Heart left ventricle (tissue), 16 donors: ENCODE measurements around the gene PTGIS. TPM values are rescaled to one million over a fixed set of nuclear protein-coding genes. Genes with fewer than 3 reads are reported as not detected.
A peak's percentile ranks its signal among the peaks of the same experiment; 100 is the strongest.

Experiments
- ATAC-seq, 4 donors: fragments of 200-7000 bp; cut with Tn5 transposase; one replicate each; pipeline ENCODE4 v1.9.1; 2020 to 2022; ENCODE audit warnings: moderate library complexity in 4 of 4, mild to moderate bottlenecking in 3 of 4, moderate number of reproducible peaks in 1 of 4
- DNase-seq, 5 donors: peaks; one replicate each; pipeline ENCODE4 v3.0.0-alpha.2; 2020
- H3K27ac ChIP-seq, 12 donors: fragments of 200-600 bp; sonication (generic) in 4 of 12; one replicate each; pipeline versions ENCODE4 v1.5.0 to v1.8.0; 2016 to 2022; ENCODE audit warnings: mild to moderate bottlenecking in 2 of 12
- H3K27me3 ChIP-seq, 9 donors: fragments of 200-600 bp; sonication (generic) in 2 of 9; one replicate each; pipeline versions ENCODE4 v1.5.1 to v1.8.0; 2016 to 2022; ENCODE audit warnings: mild to moderate bottlenecking in 3 of 9
- H3K36me3 ChIP-seq, 9 donors: fragments of 200-600 bp; sonication (generic) in 2 of 9; one replicate each; pipeline versions ENCODE4 v1.5.0 to v1.8.0; 2018 to 2022; ENCODE audit warnings: mild to moderate bottlenecking in 2 of 9
- H3K4me1 ChIP-seq, 12 donors: fragments of 200-600 bp; sonication (generic) in 4 of 12; one replicate each; pipeline versions ENCODE4 v1.5.0 to v1.8.0; 2016 to 2022; ENCODE audit warnings: mild to moderate bottlenecking in 3 of 12
- H3K4me3 ChIP-seq, 12 donors: fragments of 200-600 bp; sonication (generic) in 4 of 12; one replicate each; pipeline versions ENCODE4 v1.5.0 to v1.8.0; 2017 to 2022; ENCODE audit warnings: mild to moderate bottlenecking in 9 of 12, moderate library complexity in 4 of 12
- H3K9me3 ChIP-seq, 12 donors: fragments of 200-600 bp; sonication (generic) in 4 of 12; one replicate each; pipeline versions ENCODE4 v1.5.0 to v1.8.0; 2016 to 2022; ENCODE audit warnings: mild to moderate bottlenecking in 1 of 12
- CTCF ChIP-seq, 12 donors: fragments of 200-600 bp; sonication (generic) in 4 of 12; IDR thresholded peaks; one replicate each; pipeline versions ENCODE4 v1.5.0 to v1.8.0; 2018 to 2022; ENCODE audit warnings: antibody characterized with exemption in 12 of 12, mild to moderate bottlenecking in 5 of 12
- POLR2A ChIP-seq, 2 donors: fragments of 450-650 bp; IDR thresholded peaks; one replicate each; pipeline ENCODE4 v1.6.1; 2017; ENCODE audit warnings: antibody characterized with exemption in 2 of 2, mild to moderate bottlenecking in 2 of 2, moderate library complexity in 2 of 2
- WGBS, 4 donors: extraction: QIAGEN DNeasy Blood & Tissue Kit in 2 of 4; methylation state at CpG; one replicate each; pipeline versions ENCODE4 v1.1.5 to v1.1.7; 2013 to 2018; 5-methylcytosine and 5-hydroxymethylcytosine counted together
- intact Hi-C, 10 donors: fragments of 100-400 bp; cut with DNase I; formaldehyde crosslinking; loops; one replicate each; pipeline versions ENCODE4 v1.11.1 to v1.14.2; 2022
- polyA plus RNA-seq, 2 donors: library from polyadenylated mRNA; stranded (reverse); fragments of 200-250 nt; gene quantifications; one replicate each; pipeline ENCODE4 v1.2.3, GENCODE V29; 2013
- total RNA-seq, 9 donors: library from RNA; depleted of rRNA in 2 of 9; stranded (reverse); fragments of >200 nt in 2 of 9; fragmentation: NEBNext Ultra II Directional in 3 of 9; extraction: Animal tissue kit (Norgen Biotek cat#: 25700) in 3 of 9; gene quantifications; one replicate each; pipeline versions ENCODE4 v1.1.0 to v1.2.4, GENCODE V29; 2016 to 2023
- donor health status: ischemic (EF 13 %, LVEDD 7.1; RV severe dilation, severe dysfunction).
- donor health status: healthy with polysubstance abuse.
- donor health status: DM: no; HTN: yes; CAD: no.
- donor health status: DM: no; HTN: no; CAD: no.
- donor health status: ischemic (EF 25% LVEDD 6.9; RV normal size, moderate dysfunction).
- donor health status: ischemic (EF 25% LVEDD 5.7; RV mildly dilated, moderate dysfunction).
- donor health status: healthy.
- donor health status: DM: yes; HTN: yes; CAD: no.
- donor health status: ischemic (EF 35%, LVEDD 5.7; RV mildly dilated, moderate dysfunction).
- donor health status: nonischemic (EF 11% LVEDD 7.7; RV severe dilation, severe dysfunction).
- donor health status: DM: yes; HTN: yes; CAD: no.
- donor health status: PGD.
- donor health status: ischemic (EF 29% LVEDD 5.4; RV normal size, mild dysfunction).
- donor health status: nonischemic (EF 23%, LVEDD 6.1; RV moderate dilation, normal function).

PTGIS gene
- total and polyA plus RNA-seq, 11 donors, result 5.3 to 95.2 (median 20.1) TPM

GRCh38 chr20:49549801-49550551 is 18.0 kb downstream of the PTGIS start:
- ATAC-seq (no peak), DNase-seq (no peak)
- H3K27ac ChIP-seq, result no peak overlapping the region
- no peak overlapping the region for H3K4me3 ChIP-seq
- WGBS, 4 donors, result 74 to 86% (median 80%) methylated on average over 8 of the region's 8 CpGs
- peaks cover 0 to 50% (median 6%) of the 10 kb centered on the region in 9 donors for H3K36me3 ChIP-seq
- H3K9me3 ChIP-seq, result peaks cover 0 to 6% (median 0%) of the 10 kb centered on the region in 12 donors
- no peaks in the 10 kb centered on the region for H3K27me3 ChIP-seq
- H3K4me1 ChIP-seq, result peaks cover 0 to 29% (median 10%) of the 10 kb centered on the region in 12 donors
- TF ChIP-seq POLR2A (IDR thresholded peaks at IDR 0.05) (no peak), CTCF (IDR thresholded peaks at IDR 0.05) (no peak)
- intact Hi-C loops, result loop anchor here in 8 of 10 donors (2.0 to 10.0 kb wide), 4 partner anchors 47 to 375 kb away; no protein-coding TSS in a partner anchor

GRCh38 chr20:49548371-49548947 is 19.5 kb downstream of the PTGIS start:
- Histone ChIP-seq H3K9me3 (peaks cover 0 to 6% (median 0%) of the 10 kb centered on the region in 12 donors), H3K27me3 (no peaks in the 10 kb centered on the region), H3K4me3 (no peak overlapping the region), H3K27ac (no peak overlapping the region), H3K4me1 (peaks cover 0 to 23% (median 9%) of the 10 kb centered on the region in 12 donors), H3K36me3 (peaks cover 0 to 65% (median 6%) of the 10 kb centered on the region in 9 donors)
- WGBS, 4 donors, result 98 to 100% (median 99%) methylated on average over 1 of the region's 1 CpG
- TF ChIP-seq CTCF (IDR thresholded peaks at IDR 0.05), result no peak
- TF ChIP-seq POLR2A (IDR thresholded peaks at IDR 0.05), result no peak
- no peak for ATAC-seq
- no peak for DNase-seq
- intact Hi-C loops, result loop anchor here in 7 of 10 donors (10.0 kb wide), 3 partner anchors 296 to 376 kb away; no protein-coding TSS in a partner anchor

GRCh38 chr20:49545572-49545971 is 22.4 kb downstream of the PTGIS start:
- H3K4me3 ChIP-seq, result no peak overlapping the region
- DNase-seq (no peak), ATAC-seq (no peak)
- H3K36me3 ChIP-seq, result peaks cover 0 to 84% (median 6%) of the 10 kb centered on the region in 9 donors
- TF ChIP-seq CTCF (IDR thresholded peaks at IDR 0.05) (peak in 1 of 12 donors; percentile 13), POLR2A (IDR thresholded peaks at IDR 0.05) (no peak)
- no peak overlapping the region for H3K27ac ChIP-seq
- peaks cover 0 to 5% (median 0%) of the 10 kb centered on the region in 12 donors for H3K4me1 ChIP-seq
- 91 to 100% (median 96%) methylated on average over 1 to 2 of the region's 2 CpGs for WGBS, 4 donors
- H3K27me3 ChIP-seq, result no peaks in the 10 kb centered on the region
- H3K9me3 ChIP-seq, result peaks cover 0 to 6% (median 0%) of the 10 kb centered on the region in 12 donors
- intact Hi-C loops, result loop anchor here in 7 of 10 donors (10.0 kb wide), 3 partner anchors 299 to 379 kb away; no protein-coding TSS in a partner anchor

- Histone ChIP-seq H3K4me3 (no peak overlapping the region), H3K9me3 (peaks cover 0 to 6% (median 0%) of the 10 kb centered on the region in 12 donors), H3K36me3 (peaks cover 0 to 88% (median 7%) of the 10 kb centered on the region in 9 donors), H3K27me3 (no peaks in the 10 kb centered on the region), H3K4me1 (peaks cover 0 to 2% (median 0%) of the 10 kb centered on the region in 12 donors), H3K27ac (peak overlapping the region in 1 of 12 donors; percentile 31)
- ATAC-seq (no peak), DNase-seq (no peak)
- no peak for TF ChIP-seq POLR2A (IDR thresholded peaks at IDR 0.05)
- no peak for TF ChIP-seq CTCF (IDR thresholded peaks at IDR 0.05)
- WGBS, 4 donors, result 89 to 95% (median 93%) methylated on average over 5 of the region's 5 CpGs
- intact Hi-C loops, result loop anchor here in 8 of 10 donors (5.0 to 10.0 kb wide), 5 partner anchors 300 to 383 kb away; no protein-coding TSS in a partner anchor
Observed at GRCh38 chr20:49544535-49544934, 23.4 kb downstream of the PTGIS start.
